ENCODE measurements around the gene KCNB1.
A peak's percentile ranks its signal among the peaks of the same experiment; 100 is the strongest.

The KCNB1 gene

GRCh38 chr20:49496553-49497397, 14.3 kb upstream of the KCNB1 start:
- no peak overlapping the region for H3K27ac ChIP-seq (ENCODE audit: low read depth, low read length)
- no peak overlapping the region for H3K9ac ChIP-seq (ENCODE audit: low read length)
- no peaks in the 10 kb centered on the region for H3K9me3 ChIP-seq (ENCODE audit: low read length)
- no peaks in the 10 kb centered on the region for H3K36me3 ChIP-seq (ENCODE audit: insufficient read depth, low read length)
- H3K4me3 ChIP-seq (ENCODE audit: low read depth in 1 of 2, low read length in 2 of 2) = no peak overlapping the region
- no peaks in the 10 kb centered on the region for H3K4me1 ChIP-seq (ENCODE audit: insufficient read depth, low read length)
- no peaks in the 10 kb centered on the region for H3K27me3 ChIP-seq (ENCODE audit: control insufficient read depth in 1 of 2, insufficient read depth in 2 of 2, low read length in 2 of 2)

GRCh38 chr20:49496043-49496442, 13.6 kb upstream of the KCNB1 start:
- Histone ChIP-seq H3K27me3 (ENCODE audit: control insufficient read depth in 1 of 2, insufficient read depth in 2 of 2, low read length in 2 of 2) (no peaks in the 10 kb centered on the region), H3K27ac (ENCODE audit: low read depth, low read length) (no peak overlapping the region), H3K4me1 (ENCODE audit: insufficient read depth, low read length) (no peaks in the 10 kb centered on the region), H3K4me3 (ENCODE audit: low read depth in 1 of 2, low read length in 2 of 2) (no peak overlapping the region), H3K9ac (ENCODE audit: low read length) (no peak overlapping the region), H3K36me3 (ENCODE audit: insufficient read depth, low read length) (no peaks in the 10 kb centered on the region), H3K9me3 (ENCODE audit: low read length) (no peaks in the 10 kb centered on the region)

- no peak overlapping the region for H3K27ac ChIP-seq (ENCODE audit: low read depth, low read length)
- no peaks in the 10 kb centered on the region for H3K9me3 ChIP-seq (ENCODE audit: low read length)
- no peak overlapping the region for H3K4me3 ChIP-seq (ENCODE audit: low read depth in 1 of 2, low read length in 2 of 2)
- no peaks in the 10 kb centered on the region for H3K4me1 ChIP-seq (ENCODE audit: insufficient read depth, low read length)
- no peak overlapping the region for H3K9ac ChIP-seq (ENCODE audit: low read length)
- H3K27me3 ChIP-seq (ENCODE audit: control insufficient read depth in 1 of 2, insufficient read depth in 2 of 2, low read length in 2 of 2) = no peaks in the 10 kb centered on the region
- H3K36me3 ChIP-seq (ENCODE audit: insufficient read depth, low read length) = no peaks in the 10 kb centered on the region
Measured at GRCh38 chr20:49490689-49491088, 8.2 kb upstream of the KCNB1 start.

- H3K36me3 ChIP-seq (ENCODE audit: insufficient read depth, low read length) = no peaks in the 10 kb centered on the region
- no peaks in the 10 kb centered on the region for H3K27me3 ChIP-seq (ENCODE audit: control insufficient read depth in 1 of 2, insufficient read depth in 2 of 2, low read length in 2 of 2)
- H3K27ac ChIP-seq (ENCODE audit: low read depth, low read length) = no peak overlapping the region
- no peak overlapping the region for H3K4me3 ChIP-seq (ENCODE audit: low read depth in 1 of 2, low read length in 2 of 2)
- no peaks in the 10 kb centered on the region for H3K4me1 ChIP-seq (ENCODE audit: insufficient read depth, low read length)
- no peak overlapping the region for H3K9ac ChIP-seq (ENCODE audit: low read length)
- H3K9me3 ChIP-seq (ENCODE audit: low read length) = no peaks in the 10 kb centered on the region
Measured at GRCh38 chr20:49489688-49490087, 7.2 kb upstream of the KCNB1 start.

GRCh38 chr20:49486064-49486463, 3.6 kb upstream of the KCNB1 start:
- Histone ChIP-seq H3K4me1 (ENCODE audit: insufficient read depth, low read length) (peaks cover 11% of the 10 kb centered on the region), H3K27ac (ENCODE audit: low read depth, low read length) (no peak overlapping the region), H3K9me3 (ENCODE audit: low read length) (no peaks in the 10 kb centered on the region), H3K9ac (ENCODE audit: low read length) (no peak overlapping the region), H3K27me3 (ENCODE audit: control insufficient read depth in 1 of 2, insufficient read depth in 2 of 2, low read length in 2 of 2) (no peaks in the 10 kb centered on the region), H3K36me3 (ENCODE audit: insufficient read depth, low read length) (peaks cover 7% of the 10 kb centered on the region), H3K4me3 (ENCODE audit: low read depth in 1 of 2, low read length in 2 of 2) (no peak overlapping the region)

- Histone ChIP-seq H3K9ac (ENCODE audit: low read length) (no peak overlapping the region), H3K4me3 (ENCODE audit: low read depth in 1 of 2, low read length in 2 of 2) (no peak overlapping the region)
Measured at GRCh38 chr20:49485563-49485962, 3.1 kb upstream of the KCNB1 start.

GRCh38 chr20:49484180-49485140, 2.0 kb upstream of the KCNB1 start:
- peaks cover 21% of the 10 kb centered on the region for H3K4me1 ChIP-seq (ENCODE audit: insufficient read depth, low read length)
- H3K9ac ChIP-seq (ENCODE audit: low read length) = no peak overlapping the region
- no peak overlapping the region for H3K27ac ChIP-seq (ENCODE audit: low read depth, low read length)
- H3K9me3 ChIP-seq (ENCODE audit: low read length) = no peaks in the 10 kb centered on the region
- no peaks in the 10 kb centered on the region for H3K27me3 ChIP-seq (ENCODE audit: control insufficient read depth in 1 of 2, insufficient read depth in 2 of 2, low read length in 2 of 2)
- peak overlapping the region; percentile 52 to 73 for H3K4me3 ChIP-seq (ENCODE audit: low read depth in 1 of 2, low read length in 2 of 2)
- peaks cover 9% of the 10 kb centered on the region for H3K36me3 ChIP-seq (ENCODE audit: insufficient read depth, low read length)

More at GRCh38 chr20:49485563-49485962, 3.1 kb upstream of the KCNB1 start:
- Histone ChIP-seq H3K27me3 (ENCODE audit: control insufficient read depth in 1 of 2, insufficient read depth in 2 of 2, low read length in 2 of 2) (no peaks in the 10 kb centered on the region), H3K36me3 (ENCODE audit: insufficient read depth, low read length) (peaks cover 9% of the 10 kb centered on the region), H3K27ac (ENCODE audit: low read depth, low read length) (no peak overlapping the region), H3K4me1 (ENCODE audit: insufficient read depth, low read length) (peaks cover 12% of the 10 kb centered on the region), H3K9me3 (ENCODE audit: low read length) (no peaks in the 10 kb centered on the region)

GRCh38 chr20:49483696-49484123, 1.2 kb upstream of the KCNB1 start:
- Histone ChIP-seq H3K36me3 (ENCODE audit: insufficient read depth, low read length) (peaks cover 9% of the 10 kb centered on the region), H3K4me3 (ENCODE audit: low read depth in 1 of 2, low read length in 2 of 2) (peak overlapping the region; percentile 66 to 67), H3K27me3 (ENCODE audit: control insufficient read depth in 1 of 2, insufficient read depth in 2 of 2, low read length in 2 of 2) (no peaks in the 10 kb centered on the region), H3K27ac (ENCODE audit: low read depth, low read length) (peak overlapping the region; percentile 82), H3K4me1 (ENCODE audit: insufficient read depth, low read length) (peaks cover 21% of the 10 kb centered on the region), H3K9me3 (ENCODE audit: low read length) (no peaks in the 10 kb centered on the region), H3K9ac (ENCODE audit: low read length) (no peak overlapping the region)

- Histone ChIP-seq H3K36me3 (ENCODE audit: insufficient read depth, low read length) (peaks cover 9% of the 10 kb centered on the region), H3K27ac (ENCODE audit: low read depth, low read length) (peak overlapping the region; percentile 82), H3K9me3 (ENCODE audit: low read length) (no peaks in the 10 kb centered on the region), H3K27me3 (ENCODE audit: control insufficient read depth in 1 of 2, insufficient read depth in 2 of 2, low read length in 2 of 2) (no peaks in the 10 kb centered on the region), H3K9ac (ENCODE audit: low read length) (no peak overlapping the region), H3K4me1 (ENCODE audit: insufficient read depth, low read length) (peaks cover 21% of the 10 kb centered on the region), H3K4me3 (ENCODE audit: low read depth in 1 of 2, low read length in 2 of 2) (peak overlapping the region; percentile 66 to 67)
Measured at GRCh38 chr20:49483018-49483695, 689 bp upstream of the KCNB1 start.

GRCh38 chr20:49482173-49482572, 295 bp downstream of the KCNB1 start:
- Histone ChIP-seq H3K27me3 (ENCODE audit: control insufficient read depth in 1 of 2, insufficient read depth in 2 of 2, low read length in 2 of 2) (no peaks in the 10 kb centered on the region), H3K27ac (ENCODE audit: low read depth, low read length) (peak overlapping the region; percentile 49), H3K9me3 (ENCODE audit: low read length) (no peaks in the 10 kb centered on the region), H3K4me3 (ENCODE audit: low read depth in 1 of 2, low read length in 2 of 2) (no peak overlapping the region), H3K36me3 (ENCODE audit: insufficient read depth, low read length) (peaks cover 9% of the 10 kb centered on the region), H3K4me1 (ENCODE audit: insufficient read depth, low read length) (peaks cover 21% of the 10 kb centered on the region), H3K9ac (ENCODE audit: low read length) (no peak overlapping the region)

GRCh38 chr20:49481116-49481515, 1.4 kb downstream of the KCNB1 start:
- peaks cover 9% of the 10 kb centered on the region for H3K36me3 ChIP-seq (ENCODE audit: insufficient read depth, low read length)
- no peaks in the 10 kb centered on the region for H3K9me3 ChIP-seq (ENCODE audit: low read length)
- H3K27me3 ChIP-seq (ENCODE audit: control insufficient read depth in 1 of 2, insufficient read depth in 2 of 2, low read length in 2 of 2) = no peaks in the 10 kb centered on the region
- no peak overlapping the region for H3K4me3 ChIP-seq (ENCODE audit: low read depth in 1 of 2, low read length in 2 of 2)
- no peak overlapping the region for H3K9ac ChIP-seq (ENCODE audit: low read length)
- H3K27ac ChIP-seq (ENCODE audit: low read depth, low read length) = no peak overlapping the region
- H3K4me1 ChIP-seq (ENCODE audit: insufficient read depth, low read length) = peaks cover 21% of the 10 kb centered on the region

All from muscle layer of colon (tissue), 2 donors.